ENCODE data around the gene DNAJB5. TPM values are rescaled to one million over a fixed set of nuclear protein-coding genes. Genes with fewer than 3 reads are reported as not detected.

DNAJB5 gene
- total RNA-seq, 1 donor: 1.2 TPM

DNA sequence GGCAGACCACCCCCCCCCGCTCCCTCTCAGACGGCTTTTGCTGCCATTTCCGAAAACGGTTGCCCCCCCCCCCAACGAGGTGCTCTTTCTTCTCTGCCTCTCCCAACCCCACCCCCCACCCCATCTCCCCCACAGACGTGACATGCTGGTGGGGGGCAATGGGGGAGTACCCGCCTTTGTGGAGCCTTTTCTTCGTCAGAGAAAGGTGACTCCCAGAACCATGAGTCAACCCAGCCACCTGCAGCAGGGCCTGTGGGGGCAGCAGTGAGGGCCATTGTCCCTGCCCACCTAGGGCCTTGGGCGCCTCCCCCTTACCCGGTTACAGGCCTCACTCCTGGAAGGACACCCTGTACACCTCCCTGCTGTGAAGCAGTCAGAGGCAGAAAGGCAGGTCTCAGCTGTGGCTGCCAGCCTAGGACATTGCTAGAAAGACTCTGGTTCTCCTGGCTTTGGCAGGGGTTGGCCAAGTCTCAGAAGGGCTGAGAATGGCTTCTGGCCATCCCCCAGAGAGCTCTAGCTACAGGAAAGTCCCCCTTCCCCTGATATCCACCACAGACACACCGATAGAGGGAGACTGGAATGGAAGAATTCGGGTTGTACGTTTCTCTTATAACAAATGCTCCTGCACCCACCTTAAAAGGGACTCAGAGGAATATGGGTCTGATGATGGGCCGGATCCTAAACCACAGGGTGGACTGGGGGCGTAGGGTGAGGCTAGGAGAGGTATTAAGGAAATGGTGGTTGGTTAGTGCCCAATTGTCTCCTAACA is 2.2 kb downstream of the DNAJB5 start:
- Histone ChIP-seq H3K4me3 (ENCODE audit: low read length) (no peak overlapping the region), H3K9me3 (ENCODE audit: low read depth, low read length) (no peaks in the 10 kb centered on the region), H3K4me1 (ENCODE audit: insufficient read depth, low read length) (peaks cover 20% of the 10 kb centered on the region), H3K27me3 (ENCODE audit: insufficient read depth, low read length) (no peaks in the 10 kb centered on the region)

DNA sequence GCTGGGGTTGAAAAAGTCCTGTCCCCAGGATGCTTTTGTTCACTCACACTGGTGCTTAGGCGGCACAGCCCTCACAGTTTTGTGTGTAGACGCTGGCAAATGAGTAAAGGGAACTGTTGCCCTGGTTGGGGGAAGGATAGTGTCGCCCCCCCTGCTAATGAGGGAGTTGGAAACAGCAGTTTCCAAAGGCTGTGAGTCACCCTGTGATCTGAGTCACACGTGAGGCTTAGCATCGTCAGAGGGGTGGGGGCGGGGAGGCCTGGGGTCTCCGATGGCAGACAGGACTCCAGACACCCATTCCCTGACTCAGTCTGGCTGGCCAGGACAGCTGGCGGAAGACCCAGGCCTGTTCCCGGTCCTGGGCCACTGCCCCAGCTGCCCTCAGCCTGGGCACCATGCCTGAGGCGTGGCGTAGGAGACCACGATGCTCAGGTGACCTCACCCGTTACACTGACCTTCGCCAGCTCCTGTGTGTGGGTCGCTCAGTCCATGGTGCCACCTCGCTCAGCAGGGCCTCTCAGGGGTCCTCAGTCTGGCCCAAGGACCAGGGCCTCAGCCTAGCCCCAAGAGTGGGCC is 2.9 kb downstream of the DNAJB5 start:
- Histone ChIP-seq H3K9me3 (ENCODE audit: low read depth, low read length) (no peaks in the 10 kb centered on the region), H3K27me3 (ENCODE audit: insufficient read depth, low read length) (no peaks in the 10 kb centered on the region), H3K4me3 (ENCODE audit: low read length) (no peak overlapping the region), H3K4me1 (ENCODE audit: insufficient read depth, low read length) (peaks cover 13% of the 10 kb centered on the region)

DNA sequence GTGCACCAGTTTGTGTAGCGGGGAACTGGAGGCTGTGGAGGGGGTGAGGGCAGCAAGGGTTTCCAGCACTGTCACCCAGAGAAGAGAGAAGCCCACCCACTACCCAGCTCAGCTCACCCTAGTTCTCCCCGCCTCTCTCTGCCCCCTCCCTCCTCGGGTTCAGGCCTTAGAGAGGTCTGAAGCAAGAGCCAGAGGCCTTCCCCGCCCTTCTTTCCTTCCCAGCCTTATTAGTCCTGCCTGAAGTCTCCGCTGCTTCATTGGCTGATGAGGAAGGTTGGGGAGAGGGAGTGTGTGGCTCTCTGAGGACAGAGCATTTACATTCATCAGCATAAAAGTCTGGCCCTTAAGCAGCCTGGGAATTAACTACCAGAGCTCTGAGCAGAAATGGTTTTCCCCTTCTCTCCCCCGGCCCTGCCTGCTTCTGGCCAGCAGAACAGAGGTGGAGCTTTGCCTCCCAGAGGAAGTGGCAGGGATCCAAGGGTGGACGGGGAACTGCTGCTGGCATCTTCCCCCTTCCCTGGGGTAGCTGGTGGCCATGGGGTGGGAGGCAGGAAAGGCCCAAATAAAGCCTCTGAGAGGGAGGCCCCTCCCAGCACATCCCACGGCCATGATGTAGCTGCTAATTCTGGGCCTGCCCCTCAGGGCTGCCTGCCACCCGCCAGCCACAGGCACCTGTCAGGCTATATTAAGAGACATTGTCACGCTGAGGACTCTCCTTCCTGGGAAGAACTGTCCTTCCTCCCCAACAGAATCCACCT is 4.1 kb downstream of the DNAJB5 start:
- H3K4me1 ChIP-seq (ENCODE audit: insufficient read depth, low read length): peaks cover 8% of the 10 kb centered on the region

DNA sequence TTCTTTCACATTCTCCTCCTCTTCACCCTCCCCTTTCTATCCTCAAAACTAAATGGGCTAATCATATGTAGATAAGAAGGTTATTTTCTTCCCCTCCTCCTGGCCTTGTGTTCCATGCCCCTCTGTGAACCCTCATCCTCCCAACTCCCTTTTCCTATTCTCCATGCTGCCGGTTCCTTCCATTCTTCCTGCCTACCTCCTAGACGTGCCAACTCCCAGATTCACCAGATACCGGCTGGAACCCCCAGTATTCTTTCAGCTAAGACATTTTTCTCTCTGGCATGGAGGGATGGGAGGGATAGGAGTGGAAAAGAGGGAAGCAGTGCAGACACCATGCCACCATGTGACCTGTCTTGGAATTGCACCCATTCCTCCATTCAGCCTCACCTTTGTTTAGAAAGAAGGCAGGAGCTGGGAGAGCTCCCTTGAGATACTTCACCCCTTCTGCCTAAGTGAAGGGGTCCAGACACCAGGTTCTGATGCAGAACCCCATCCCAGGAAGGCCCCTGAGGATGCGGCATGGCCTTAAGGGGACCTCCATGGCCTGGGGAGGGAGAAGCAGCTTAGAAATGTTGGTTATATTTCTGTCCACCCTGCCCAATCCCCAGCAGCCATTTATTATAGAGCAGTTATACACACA is 4.8 kb downstream of the DNAJB5 start:
- no peaks in the 10 kb centered on the region for H3K9me3 ChIP-seq (ENCODE audit: low read depth, low read length)
- no peaks in the 10 kb centered on the region for H3K27me3 ChIP-seq (ENCODE audit: insufficient read depth, low read length)
- H3K4me1 ChIP-seq (ENCODE audit: insufficient read depth, low read length): peaks cover 4% of the 10 kb centered on the region
- H3K4me3 ChIP-seq (ENCODE audit: low read length): no peak overlapping the region

More for the DNA sequence above, 4.1 kb downstream of the DNAJB5 start:
- Histone ChIP-seq H3K27me3 (ENCODE audit: insufficient read depth, low read length) (no peaks in the 10 kb centered on the region), H3K9me3 (ENCODE audit: low read depth, low read length) (no peaks in the 10 kb centered on the region), H3K4me3 (ENCODE audit: low read length) (no peak overlapping the region)

DNA sequence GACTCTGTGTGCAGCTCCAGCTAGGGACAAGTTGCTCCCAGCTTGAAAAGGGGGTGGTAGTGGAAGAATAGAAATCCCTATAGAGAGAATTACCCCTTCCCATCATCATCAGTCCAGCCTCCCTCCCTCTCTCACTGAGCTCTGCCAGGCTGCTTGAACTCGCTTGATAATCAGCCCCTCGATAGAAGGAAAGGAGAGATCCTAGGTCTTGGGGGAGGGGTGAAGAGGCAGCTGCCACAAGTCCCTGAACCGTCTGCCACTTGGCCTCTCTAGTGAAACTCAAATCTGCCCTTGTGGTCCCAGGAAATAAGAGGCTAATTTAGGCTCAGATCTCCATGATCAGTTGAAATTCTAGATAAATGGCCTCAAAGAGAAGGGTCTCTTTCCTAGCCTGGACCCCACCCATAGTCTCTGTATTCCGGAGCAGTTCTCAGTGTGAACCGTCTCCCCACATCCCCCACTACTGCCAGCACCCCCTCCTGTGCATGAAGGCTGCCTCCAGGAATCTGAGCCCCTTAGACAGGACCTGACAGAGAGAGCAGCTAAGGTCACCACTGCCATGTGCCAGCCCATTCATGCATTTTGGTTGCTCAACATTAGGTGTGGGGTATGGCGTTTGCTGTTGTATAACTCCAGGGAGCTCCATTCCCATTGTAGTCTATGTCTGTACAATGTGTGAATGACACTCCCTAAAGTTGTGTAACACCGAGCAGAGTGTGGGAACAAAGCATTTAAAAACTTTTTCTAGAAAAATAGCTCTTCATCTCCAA is 5.5 kb downstream of the DNAJB5 start:
- H3K4me3 ChIP-seq (ENCODE audit: low read length): no peak overlapping the region
- H3K9me3 ChIP-seq (ENCODE audit: low read depth, low read length): no peaks in the 10 kb centered on the region
- H3K4me1 ChIP-seq (ENCODE audit: insufficient read depth, low read length): peaks cover 4% of the 10 kb centered on the region
- H3K27me3 ChIP-seq (ENCODE audit: insufficient read depth, low read length): no peaks in the 10 kb centered on the region

DNA sequence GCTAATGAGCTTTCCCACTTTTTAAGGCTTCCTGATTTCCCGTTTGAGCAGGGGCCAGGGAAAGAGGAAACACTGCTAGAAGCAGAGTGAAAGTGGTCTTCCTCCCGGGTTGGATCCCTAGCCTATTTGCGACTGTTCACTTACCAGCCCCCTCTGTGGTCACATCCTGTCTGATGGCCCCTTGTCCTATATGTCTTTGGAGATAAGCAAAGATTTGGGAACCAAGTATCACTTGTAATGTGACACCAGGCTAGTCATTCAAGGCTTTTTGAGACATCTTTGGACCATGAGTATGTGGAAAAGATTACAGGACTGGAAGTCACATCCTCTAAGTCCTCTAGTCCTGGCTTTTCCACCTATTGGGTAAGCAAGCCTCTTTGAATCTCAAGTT is 6.1 kb downstream of the DNAJB5 start:
- H3K4me1 ChIP-seq (ENCODE audit: insufficient read depth, low read length): no peaks in the 10 kb centered on the region
- H3K4me3 ChIP-seq (ENCODE audit: low read length): no peak overlapping the region
- H3K27me3 ChIP-seq (ENCODE audit: insufficient read depth, low read length): no peaks in the 10 kb centered on the region
- no peaks in the 10 kb centered on the region for H3K9me3 ChIP-seq (ENCODE audit: low read depth, low read length)

DNA sequence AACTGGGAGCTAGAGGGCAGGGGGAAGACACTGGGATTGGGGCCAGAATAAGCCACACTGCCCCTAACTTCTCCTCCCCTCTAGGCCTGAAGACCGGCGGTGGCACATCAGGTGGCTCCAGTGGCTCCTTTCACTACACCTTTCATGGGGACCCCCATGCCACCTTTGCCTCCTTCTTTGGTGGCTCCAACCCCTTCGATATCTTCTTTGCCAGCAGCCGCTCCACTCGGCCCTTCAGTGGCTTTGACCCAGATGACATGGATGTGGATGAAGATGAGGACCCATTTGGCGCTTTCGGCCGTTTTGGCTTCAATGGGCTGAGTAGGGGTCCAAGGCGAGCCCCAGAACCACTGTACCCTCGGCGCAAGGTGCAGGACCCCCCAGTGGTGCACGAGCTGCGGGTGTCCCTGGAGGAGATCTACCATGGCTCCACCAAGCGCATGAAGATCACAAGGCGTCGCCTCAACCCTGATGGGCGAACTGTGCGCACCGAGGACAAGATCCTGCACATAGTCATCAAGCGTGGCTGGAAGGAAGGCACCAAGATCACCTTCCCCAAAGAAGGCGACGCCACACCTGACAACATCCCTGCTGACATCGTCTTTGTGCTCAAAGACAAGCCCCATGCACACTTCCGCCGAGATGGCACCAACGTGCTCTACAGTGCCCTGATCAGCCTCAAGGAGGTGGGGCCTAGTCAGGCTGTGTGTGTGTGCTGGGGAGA is 6.8 kb downstream of the DNAJB5 start:
- H3K4me1 ChIP-seq (ENCODE audit: insufficient read depth, low read length): no peaks in the 10 kb centered on the region
- no peaks in the 10 kb centered on the region for H3K9me3 ChIP-seq (ENCODE audit: low read depth, low read length)
- no peak overlapping the region for H3K4me3 ChIP-seq (ENCODE audit: low read length)
- no peaks in the 10 kb centered on the region for H3K27me3 ChIP-seq (ENCODE audit: insufficient read depth, low read length)

DNA sequence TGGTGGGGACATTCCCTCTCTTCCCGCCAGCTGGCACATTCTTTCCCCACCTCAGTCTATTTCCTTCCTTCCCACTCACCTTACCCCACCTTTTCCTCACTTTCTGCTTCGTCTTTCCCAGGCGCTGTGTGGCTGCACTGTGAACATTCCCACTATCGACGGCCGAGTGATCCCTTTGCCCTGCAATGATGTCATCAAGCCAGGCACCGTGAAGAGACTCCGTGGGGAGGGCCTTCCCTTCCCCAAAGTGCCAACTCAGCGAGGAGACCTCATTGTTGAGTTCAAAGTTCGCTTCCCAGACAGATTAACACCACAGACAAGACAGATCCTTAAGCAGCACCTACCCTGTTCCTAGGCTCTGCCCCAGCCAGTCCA is 7.3 kb downstream of the DNAJB5 start:
- Histone ChIP-seq H3K4me1 (ENCODE audit: insufficient read depth, low read length) (no peaks in the 10 kb centered on the region), H3K4me3 (ENCODE audit: low read length) (no peak overlapping the region), H3K9me3 (ENCODE audit: low read depth, low read length) (no peaks in the 10 kb centered on the region), H3K27me3 (ENCODE audit: insufficient read depth, low read length) (no peaks in the 10 kb centered on the region)

DNA sequence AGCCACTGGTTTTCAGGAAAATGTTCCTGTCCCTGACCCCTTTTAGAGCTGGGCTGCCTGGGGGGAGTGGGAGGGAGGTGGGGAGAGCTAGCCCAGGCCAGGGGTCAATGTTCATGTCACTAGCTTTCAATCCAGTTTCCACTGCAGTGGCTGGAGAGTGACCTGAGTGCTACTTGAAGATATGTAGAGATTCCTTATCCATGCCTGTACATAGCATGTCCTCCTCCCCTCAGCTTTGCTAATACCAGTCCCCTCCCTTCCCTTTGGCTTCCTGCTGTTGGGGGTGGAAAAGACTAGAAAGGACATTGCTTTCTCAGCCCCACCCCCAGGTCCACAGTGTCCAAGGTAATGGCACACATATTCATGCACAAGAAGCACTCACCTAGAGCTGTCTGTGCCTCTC is 7.8 kb downstream of the DNAJB5 start:
- Histone ChIP-seq H3K4me3 (ENCODE audit: low read length) (no peak overlapping the region), H3K27me3 (ENCODE audit: insufficient read depth, low read length) (no peaks in the 10 kb centered on the region), H3K4me1 (ENCODE audit: insufficient read depth, low read length) (no peaks in the 10 kb centered on the region), H3K9me3 (ENCODE audit: low read depth, low read length) (no peaks in the 10 kb centered on the region)

DNA sequence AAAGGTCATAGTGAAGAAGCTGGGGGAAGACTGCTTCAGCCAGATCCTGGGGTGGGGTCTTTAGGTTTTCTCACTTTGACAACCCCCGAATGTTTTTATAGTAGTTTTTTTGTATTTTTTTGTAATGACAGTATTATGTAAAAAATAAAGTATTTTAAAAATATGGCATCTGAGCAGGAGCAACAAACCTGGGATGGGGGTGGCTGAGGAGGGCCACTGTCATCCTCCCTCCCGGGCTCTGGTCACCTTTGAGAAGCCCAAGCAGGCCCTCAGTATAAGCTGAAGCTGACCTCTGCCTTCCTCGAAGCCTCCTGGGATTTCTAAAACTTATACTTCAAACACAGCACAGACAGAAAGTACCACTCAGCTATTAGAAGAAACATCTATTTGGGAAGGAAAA is 8.7 kb downstream of the DNAJB5 start:
- no peaks in the 10 kb centered on the region for H3K4me1 ChIP-seq (ENCODE audit: insufficient read depth, low read length)
- no peak overlapping the region for H3K4me3 ChIP-seq (ENCODE audit: low read length)
- H3K9me3 ChIP-seq (ENCODE audit: low read depth, low read length): no peaks in the 10 kb centered on the region
- no peaks in the 10 kb centered on the region for H3K27me3 ChIP-seq (ENCODE audit: insufficient read depth, low read length)

DNA sequence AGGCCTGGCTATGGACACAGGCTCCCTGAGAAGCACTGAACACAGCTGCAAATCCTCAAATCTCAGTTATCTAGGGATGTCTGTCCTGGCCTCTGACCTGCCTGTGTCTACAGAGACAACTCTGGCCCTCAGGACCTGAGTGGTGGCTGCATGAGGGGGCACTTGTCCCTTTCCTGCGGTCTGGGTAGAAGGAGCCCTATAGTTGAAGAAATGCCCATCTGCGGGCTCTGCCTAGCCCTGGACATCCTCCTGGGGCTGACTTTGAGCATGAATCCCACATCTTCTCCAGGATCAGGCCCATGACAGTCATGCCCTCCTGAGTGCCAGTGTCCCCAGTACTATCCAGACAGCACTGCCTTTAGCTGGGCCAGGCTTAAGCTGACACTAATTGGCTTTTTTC is 10.0 kb downstream of the DNAJB5 start:
- Histone ChIP-seq H3K9me3 (ENCODE audit: low read depth, low read length) (no peaks in the 10 kb centered on the region), H3K27me3 (ENCODE audit: insufficient read depth, low read length) (no peaks in the 10 kb centered on the region), H3K4me1 (ENCODE audit: insufficient read depth, low read length) (no peaks in the 10 kb centered on the region), H3K4me3 (ENCODE audit: low read length) (no peak overlapping the region)

DNA sequence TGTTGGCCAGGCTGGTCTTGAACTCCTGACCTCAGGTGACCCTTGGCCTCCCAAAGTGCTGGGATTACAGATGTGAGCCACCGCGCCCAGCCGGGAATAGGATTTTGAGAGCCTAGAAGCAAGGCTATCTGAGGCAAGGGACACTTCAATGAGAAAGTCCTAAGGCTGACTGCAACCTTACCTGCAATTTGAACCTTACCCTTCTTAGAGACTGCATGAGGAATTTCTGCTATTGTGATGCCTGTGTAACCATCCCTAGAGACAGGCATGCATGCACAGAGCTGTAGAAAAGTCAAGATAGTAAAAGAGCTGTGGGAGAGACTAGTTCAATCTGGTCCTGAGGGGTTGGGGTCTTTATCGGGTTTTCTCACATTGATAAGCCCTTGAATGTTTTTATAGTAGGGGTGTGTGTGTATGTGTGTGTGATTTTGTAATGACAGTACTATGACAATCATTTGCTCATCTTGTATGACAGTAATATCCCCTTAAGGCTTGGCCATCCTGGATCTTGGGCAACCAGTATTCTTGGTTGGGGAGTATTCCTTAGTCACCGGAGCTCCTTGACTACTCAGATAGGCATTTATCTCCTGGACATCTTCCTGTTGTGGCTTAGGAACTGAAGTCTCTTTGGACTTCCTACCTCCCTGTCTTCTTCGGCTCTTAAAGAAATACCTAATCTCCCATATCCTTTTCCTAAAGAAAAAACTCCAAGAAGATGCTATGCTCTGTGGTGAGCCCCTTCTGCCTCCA is 11.2 kb downstream of the DNAJB5 start:
- Histone ChIP-seq H3K27me3 (ENCODE audit: insufficient read depth, low read length) (no peaks in the 10 kb centered on the region), H3K4me3 (ENCODE audit: low read length) (no peak overlapping the region), H3K4me1 (ENCODE audit: insufficient read depth, low read length) (no peaks in the 10 kb centered on the region), H3K9me3 (ENCODE audit: low read depth, low read length) (no peaks in the 10 kb centered on the region)

DNA sequence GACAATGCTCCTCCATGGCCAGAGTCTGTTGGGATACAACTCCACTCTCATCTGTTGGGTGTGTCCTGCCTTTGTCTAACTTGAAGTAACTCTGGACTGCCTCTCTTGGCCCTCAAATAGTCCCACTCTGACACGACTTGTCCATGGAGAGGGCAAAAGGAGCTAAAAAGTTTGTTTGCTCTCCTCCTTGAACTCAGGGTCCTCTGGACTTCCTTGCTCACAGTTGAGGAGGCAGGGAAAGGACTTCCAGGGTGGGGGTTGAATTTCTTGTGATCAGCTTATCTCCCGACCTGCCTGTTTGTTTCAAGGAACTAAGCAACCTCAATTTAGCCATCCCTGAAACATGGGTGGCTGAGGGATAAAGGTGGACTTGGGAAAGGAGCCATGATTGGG is 11.7 kb downstream of the DNAJB5 start:
- no peak overlapping the region for H3K4me3 ChIP-seq (ENCODE audit: low read length)
- H3K4me1 ChIP-seq (ENCODE audit: insufficient read depth, low read length): no peaks in the 10 kb centered on the region
- no peaks in the 10 kb centered on the region for H3K27me3 ChIP-seq (ENCODE audit: insufficient read depth, low read length)
- no peaks in the 10 kb centered on the region for H3K9me3 ChIP-seq (ENCODE audit: low read depth, low read length)

Data from mononuclear cell (primary cell).